GM18858 (cell line): ENCODE measurements around the gene FXYD7.

Experiments
- ATAC-seq: cut with Tn5 transposase; IDR thresholded peaks from one replicate; pipeline ENCODE4 v1.9.1; 2021; ENCODE audit not compliant: unreplicated experiment

Gene FXYD7

DNA sequence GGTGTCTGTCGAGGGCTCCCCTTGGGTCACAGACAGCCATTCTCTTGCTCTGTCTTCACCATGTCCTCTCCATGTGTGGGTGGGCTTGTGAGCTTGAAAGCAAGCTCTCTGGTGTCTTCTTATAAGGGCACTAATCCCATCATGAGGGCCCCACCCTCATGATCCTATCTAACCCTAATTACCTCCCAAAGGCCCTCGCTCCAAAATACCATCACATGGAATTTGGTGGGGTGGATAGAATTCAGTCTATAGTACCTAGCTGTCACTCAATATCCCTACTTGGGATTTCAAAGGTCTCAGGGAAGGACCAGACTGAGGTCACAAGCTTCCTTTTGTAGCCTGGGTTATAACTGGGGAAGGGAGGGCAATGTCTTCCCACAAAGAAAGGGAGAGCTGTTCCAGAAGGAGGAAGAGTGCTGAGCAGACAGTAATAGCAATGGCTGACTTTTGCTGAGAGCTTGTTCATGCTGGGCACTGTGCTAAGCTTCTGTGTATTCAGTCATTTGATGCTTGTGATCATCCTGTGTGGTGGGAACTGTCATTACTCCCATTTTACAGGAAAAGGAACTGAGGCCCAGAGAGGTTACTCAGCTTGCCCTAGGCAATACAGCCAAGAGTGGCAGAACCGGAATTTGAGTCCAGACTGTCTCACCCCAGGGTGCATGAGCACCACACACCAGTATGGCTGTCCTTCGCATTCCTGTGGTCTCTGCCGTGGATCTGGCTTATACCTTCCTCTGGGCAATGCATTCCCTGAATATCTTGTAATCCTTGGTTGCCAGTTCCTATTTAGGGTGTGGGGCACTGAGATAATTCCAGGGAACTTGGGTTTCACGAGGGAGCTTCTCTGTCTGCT, 19.6 kb downstream of the FXYD7 start:
- ATAC-seq = no peak

DNA sequence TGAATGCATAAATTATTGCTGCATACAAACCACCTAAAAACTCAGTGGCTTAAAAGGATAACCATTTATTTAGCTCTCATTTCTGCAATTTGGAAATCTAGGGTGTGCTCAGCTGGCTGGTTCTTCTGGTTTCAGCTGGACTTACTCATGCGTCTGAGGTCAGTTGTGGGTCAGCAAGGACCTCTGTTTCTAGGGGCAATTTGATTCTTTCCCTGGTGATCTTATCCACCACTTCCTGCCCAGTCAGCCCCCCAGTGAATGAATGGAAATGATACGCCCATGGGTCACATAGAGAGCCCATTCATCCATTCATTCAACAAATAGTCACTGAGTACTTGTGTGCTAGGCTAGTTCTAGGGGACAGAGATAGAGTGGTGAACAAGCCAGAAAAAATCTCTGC, 21.4 kb downstream of the FXYD7 start:
- no peak for ATAC-seq

DNA sequence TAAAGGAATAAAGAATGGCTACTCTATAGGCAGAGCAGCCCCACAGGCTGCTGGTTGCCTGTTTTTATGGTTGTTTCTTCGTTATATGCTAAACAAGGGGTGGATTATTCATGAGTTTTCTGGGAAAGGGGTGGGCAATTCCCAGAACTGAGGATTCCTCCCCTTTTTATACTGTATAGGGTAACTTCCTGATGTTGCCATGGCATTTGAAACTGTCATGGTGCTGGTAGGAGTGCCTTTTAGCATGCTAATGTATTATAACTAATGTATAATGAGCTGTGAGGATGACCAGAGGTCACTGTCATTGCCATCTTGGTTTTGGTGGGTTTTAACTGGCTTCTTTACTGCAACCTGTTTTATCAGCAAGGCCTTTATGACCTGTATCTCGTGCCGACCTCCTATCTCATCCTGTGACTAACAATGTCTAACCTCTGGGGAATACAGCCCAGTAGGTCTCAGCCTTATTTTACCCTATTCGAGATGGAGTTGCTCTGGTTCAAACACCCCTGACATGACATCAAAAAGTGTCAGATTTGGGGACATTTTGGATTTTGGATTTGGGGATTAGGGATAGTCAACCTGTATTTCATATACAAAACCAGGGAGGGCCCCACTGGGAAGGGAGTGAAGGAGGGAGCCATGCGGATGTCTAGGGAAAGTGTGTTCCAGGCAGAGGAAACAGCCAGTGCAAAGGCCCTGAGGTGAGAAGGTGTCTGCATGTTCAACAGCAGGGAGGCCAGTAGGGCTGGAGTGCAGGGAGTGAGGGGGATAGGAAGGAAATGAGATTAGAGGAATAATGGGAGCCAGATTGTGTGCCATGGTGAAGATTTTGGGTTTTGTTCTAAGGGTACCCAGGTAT, 22.4 kb downstream of the FXYD7 start:
- no peak for ATAC-seq

DNA sequence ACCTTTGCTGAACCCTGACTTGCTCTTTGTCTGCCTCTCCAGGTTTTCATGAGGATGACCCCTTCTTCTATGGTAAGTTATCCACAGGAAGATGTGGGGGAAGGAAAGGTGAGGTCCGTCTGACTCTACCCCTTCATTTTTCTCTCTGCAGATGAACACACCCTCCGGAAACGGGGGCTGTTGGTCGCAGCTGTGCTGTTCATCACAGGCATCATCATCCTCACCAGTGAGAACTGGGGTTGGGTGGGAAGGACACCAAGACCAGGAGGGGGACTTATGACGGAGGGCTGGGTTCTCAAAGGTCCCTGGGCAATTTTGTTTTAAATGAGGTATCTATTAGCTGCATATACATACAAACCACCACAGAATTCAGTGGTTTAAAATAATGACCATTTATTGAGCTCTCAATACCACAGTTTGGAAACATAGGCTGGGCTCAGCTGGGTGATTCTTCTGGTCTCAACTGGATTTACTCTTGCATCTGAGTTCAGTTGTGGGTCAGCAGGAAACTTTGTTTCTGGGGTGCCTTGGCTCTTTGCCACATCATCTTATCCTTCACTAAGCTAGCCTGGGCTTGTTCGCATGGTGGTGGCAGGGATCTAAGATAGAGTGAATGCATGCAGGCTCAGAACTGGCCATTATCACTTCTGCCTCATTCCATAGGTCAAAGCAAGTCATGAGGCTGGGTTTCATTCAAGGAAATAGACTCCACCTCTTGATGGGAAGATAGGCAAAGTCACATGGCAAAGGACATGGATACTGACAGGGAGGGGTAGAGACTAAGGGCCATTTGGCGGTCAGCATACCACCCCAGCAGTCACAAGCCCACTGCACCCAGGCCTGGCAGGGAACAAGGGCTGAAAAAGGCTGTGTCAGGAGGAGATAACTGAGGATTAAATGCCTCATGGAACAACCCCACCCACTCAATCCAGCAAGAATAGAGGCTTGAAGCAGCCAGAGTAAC, 23.3 kb downstream of the FXYD7 start:
- no peak for ATAC-seq

DNA sequence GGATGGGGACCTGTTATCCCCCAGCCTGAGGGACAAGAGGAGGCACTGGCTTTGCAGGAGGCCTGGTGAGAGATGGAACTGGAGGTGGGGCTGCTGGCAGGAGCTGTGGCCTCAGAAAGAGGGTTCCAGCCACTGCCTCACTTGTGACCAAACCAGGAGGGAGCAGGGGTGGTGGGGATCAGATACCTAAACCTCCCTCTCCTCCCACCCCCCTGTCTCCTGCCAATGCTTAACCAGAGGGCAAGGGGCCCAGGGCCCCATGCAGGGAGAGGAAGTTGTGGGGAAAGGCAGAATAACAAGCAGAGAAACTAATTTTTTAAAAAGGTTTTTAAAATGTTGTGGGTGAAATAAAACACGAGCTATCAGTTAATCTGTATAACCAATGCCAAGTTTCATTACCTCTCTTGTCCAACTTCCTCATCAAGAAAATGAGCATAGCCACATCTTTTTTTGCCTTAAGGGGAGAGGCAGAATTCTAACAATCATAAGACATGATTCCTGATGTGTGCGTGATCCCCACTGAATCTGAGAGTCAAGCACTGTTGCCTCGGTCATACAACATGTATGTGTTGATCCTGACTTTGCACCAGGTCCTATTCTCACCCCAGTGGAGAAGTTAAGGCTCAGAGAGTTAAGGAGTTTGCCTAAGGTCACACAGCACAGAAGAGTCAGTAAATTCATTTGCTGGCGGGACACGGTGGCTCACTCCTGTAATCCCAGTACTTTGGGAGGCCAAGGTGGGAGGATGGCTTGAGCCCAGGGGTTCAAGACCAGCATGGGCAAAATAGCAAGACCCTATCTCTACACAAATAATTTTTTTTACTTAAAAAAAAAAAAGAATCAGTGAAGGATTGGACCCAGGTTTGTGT, 24.4 kb downstream of the FXYD7 start:
- no peak for ATAC-seq

DNA sequence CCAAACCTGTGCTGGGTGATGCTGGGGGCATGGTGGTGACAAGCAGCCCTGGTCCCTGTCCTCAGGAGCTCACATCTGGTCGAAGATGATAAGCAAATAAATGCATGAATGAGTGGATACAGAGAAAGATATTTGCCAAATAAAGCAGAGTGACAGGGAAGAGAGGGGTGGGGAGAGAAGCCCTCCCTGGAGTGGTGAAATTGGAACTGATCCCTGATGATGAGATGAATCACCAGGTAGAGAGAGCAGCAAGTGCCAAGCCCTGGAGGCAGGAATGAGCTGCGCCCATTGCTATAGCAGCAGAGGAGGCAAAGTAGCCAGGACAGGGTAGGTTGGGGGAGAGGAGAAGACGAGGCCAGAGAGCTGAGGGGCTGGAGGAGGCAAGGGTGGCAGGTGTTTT, 25.1 kb downstream of the FXYD7 start:
- no peak for ATAC-seq

DNA sequence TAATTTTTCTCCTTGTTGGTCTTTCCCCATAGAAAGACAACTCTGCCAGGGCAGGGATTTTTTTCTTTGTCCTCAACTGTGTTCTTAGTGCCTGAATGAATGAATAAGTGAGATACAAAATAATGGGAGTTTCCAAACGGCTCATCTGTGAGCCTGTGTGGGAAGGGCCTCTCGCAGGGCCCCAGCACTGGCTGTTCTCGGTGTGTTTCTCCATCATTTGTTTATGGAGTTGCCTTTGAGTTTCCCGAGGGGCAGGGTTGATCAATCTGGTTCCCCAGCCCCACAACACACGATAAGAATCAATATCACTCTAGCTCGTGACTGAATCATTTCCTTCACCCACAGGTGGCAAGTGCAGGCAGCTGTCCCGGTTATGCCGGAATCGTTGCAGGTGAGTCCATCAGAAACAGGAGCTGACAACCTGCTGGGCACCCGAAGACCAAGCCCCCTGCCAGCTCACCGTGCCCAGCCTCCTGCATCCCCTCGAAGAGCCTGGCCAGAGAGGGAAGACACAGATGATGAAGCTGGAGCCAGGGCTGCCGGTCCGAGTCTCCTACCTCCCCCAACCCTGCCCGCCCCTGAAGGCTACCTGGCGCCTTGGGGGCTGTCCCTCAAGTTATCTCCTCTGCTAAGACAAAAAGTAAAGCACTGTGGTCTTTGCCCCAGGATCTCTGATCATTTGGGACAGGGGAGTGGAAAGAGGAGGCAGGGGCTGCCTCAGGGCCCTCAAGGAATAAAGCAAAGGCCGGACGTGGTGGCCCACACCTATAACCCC, 26.4 kb downstream of the FXYD7 start:
- no peak for ATAC-seq

DNA sequence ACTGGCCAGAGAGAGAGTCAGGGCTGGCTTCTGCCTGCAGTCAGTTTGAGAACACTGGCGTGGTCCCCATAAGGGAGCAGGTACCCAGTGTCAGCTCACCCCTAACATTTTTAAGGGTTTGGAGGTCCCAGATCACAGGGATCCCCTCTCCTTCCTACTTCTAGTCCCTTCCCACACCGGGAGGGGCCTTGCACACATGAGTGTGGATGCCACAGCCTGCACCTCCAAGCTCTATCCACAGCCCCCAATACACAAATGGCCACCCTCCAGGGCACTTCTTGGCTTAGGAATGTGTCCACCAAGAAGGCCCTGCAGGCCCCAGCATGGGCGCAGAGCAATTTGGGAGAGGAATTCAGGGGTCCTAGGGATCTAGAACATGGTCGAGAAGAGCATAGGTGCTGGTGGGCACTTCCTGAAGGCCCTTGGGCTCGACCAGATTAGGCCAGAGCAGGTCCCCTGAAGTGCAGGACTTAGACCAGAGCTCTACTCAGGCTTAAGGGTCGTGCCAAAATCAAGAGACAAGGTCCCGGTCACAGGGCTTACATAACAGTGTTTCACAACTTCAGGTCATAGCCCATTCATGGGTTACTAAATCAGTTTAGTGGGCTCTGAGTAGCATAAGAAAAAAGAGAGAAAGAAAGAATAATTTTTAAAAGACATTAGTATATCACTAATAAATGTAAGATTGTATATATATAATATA, 27.5 kb downstream of the FXYD7 start:
- ATAC-seq = no peak

DNA sequence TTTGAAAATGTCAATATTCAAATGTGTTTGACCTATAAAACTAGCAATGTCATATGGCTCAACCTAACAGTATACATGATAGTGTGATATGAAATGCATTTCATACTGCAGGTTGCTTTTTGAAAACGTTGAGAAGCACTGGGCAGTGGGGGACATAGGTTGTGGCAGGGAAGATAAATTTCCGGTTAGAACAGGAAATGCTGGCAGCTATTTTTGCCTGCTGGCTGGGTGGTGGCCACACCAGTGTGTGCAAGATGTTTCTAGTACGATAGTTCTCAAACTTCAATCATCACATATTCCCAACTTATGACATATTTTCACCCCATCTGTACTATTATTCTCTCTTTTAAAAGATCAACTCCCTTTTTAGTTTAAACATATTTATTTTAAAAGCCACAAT, 28.7 kb downstream of the FXYD7 start:
- no peak for ATAC-seq

DNA sequence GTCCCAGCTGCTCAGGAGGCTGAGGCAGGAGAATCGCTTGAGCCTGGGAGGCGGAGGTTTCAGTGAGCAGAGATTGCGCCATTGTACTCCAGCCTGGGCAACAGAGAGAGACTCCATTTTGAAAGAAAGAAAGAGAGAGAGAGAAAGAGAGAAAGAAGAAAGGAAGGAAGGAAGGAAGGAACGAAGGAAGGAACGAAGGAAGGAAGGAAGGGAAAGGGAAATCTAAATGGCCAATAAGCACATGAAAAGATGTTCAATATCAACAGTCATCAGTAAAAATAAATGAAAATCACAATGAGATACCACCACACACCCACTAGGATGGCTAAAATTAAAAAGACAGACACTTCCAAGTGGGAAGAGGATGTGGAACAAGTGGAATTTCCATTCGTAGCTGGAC, 31.2 kb downstream of the FXYD7 start:
- no peak for ATAC-seq

DNA sequence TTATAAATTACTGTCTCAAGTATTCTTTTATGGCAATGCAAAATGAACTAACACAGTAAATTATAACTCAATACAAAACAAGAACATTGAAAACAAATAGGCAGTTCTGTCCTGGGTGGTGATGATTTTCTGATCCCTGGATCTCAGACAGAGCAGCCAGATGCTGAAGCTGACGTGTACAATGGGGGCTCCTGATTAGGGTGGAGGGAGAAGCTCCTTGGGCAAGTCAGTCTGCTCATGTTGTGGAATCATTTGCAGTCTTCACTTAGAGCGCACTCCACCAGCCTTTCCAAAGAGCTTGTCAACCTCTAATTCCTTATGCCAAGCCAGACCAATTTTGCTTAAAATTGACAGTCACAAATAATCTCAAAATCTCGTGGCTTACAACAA, 33.1 kb downstream of the FXYD7 start:
- ATAC-seq = no peak

DNA sequence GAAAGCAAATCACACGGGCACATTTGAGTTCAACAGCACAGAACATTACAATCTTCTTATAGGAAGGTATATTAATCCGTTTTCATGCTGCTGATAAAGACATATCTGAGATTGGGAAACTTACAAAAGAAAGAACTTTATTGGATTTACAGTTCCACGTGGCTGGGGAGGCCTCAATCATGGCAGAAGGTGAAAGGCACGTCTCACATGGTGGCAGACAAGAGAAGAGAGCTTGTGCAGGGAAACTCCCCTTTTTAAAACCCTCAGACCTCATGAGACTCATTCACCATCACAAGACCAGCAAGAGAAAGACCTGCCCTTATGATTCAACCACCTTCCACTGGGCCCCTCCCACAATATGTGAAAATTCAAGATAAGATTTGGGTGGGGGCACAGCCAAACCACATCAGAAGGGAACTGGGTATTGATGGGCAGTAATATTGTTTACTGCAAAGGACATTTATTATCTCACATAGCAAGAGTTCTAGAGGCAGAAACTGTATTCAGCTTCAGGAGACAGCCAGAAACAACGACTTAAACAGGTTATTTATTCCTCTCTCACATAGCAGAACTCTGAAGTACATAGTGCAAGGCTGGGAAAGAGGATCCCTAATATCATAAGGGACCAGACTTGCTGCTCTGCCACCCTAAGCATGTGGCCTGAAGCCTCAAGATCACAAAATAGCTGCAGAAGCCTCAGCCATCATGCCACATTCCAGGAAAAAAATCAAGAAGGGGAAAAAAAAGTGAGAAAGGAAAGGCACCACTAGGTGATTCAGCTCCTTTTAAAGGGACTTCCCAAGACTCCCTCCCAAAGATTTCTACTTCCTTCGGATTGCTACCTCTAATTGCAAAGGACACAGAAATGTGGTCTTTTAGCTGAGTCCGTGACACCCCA, 34.6 kb downstream of the FXYD7 start:
- no peak for ATAC-seq

DNA sequence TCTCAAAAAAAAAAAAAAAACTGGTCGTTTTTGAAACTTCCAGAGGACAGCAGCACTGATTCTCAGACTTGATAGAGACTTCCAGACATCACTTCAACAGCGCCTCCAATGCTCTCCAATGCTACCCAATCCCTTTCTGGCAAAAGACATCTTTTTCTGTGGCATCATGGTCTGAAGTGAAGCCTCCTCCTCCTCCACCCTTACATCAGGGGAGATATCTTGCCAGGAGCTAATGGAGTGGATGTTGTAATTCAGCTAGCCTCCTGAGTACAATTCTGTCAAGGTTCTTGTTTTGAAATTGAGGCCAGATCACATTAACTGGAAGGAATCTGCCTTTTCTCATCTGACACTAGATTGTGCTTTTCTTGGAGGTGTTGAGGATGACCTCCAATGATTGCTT, 35.6 kb downstream of the FXYD7 start:
- ATAC-seq = no peak

DNA sequence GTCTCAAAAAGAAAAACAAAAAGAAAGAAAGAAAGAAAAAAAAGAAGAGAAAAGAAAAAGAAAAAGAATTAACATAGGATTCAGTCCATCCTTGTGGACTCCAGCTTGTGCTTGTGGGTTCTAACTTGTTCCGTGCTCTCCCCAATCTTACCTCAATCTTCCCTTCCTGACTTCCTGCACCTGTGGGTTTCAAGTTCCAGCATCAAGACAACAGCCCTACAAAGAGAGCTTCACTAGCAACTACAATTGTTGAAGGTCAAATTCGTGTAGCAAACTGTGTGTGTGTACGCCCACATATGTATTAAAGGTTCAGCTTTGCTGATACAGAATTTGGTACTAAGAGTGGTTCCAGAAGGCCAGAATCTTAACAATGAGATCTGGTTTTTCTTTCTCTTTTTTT, 36.8 kb downstream of the FXYD7 start:
- ATAC-seq = no peak

DNA sequence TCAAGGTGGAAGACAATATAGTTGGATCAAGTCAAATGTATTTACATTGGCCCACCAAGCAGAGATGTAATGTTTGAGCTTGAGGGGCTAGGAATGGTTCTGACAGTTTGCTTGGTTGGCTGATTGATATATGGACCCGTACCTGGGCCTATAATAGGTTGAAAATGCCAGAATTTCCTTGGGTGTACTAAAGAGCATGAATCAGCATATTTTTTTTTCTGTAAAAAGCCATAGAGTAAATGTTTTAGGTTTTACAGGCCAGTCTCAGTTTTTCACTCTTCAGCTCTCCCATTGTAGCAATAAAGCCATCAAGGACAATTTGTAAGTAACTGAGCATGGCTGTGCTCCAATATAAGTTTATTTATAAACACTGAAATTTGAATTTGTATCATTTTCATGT, 38.3 kb downstream of the FXYD7 start:
- ATAC-seq = no peak

DNA sequence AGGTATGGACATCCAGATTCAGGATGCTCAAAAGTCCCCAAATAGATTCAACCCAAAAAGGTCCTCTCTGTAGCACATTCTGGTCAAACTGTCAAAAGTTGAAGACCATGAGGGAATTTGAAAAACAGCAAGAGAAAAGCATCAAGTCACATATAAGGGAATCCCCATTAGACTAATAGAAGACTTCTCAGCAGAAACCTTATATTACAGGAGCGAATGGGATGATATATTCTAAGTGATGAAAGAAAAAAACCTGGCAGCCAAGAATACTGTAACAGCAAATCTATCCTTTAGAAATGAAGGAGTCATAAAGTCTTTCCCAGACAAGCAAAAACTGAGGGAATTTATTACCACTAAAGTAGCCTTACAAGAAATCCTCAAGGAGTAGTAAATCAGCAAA, 41.2 kb downstream of the FXYD7 start:
- no peak for ATAC-seq

DNA sequence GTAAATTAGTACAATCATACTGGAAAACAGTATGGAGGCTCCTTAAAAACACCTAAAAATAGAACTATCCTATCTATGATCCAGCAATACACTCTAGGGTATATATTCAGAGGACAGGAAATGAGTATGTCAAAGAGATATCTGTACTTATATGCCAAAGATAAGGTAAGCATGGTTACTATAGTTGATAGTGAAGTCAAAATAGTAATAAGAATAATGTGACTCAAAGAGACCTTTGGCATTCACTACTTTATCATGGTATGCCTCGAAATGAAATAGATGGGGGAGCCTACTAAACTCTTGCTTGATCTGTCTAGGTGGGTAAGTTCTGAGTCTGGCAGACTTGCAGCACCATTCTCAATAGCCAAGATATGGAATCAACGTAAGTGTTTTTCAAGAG, 41.8 kb downstream of the FXYD7 start:
- ATAC-seq = no peak
